Muscle of leg (tissue), 11 donors: Measurements from ENCODE around the gene OS9. TPM values are rescaled to one million over a fixed set of nuclear protein-coding genes. Genes with fewer than 3 reads are reported as not detected.

Experiments
- DNase-seq: peaks from one replicate; pipeline ENCODE4 v3.0.0; 2013
- H3K27ac ChIP-seq: one replicate; pipeline ENCODE4 v1.5.1; 2013; ENCODE audit warnings: mild to moderate bottlenecking, low read length, control low read depth
- H3K27me3 ChIP-seq: one replicate; pipeline ENCODE4 v1.6.1; 2013; ENCODE audit warnings: low read length; ENCODE audit not compliant: control insufficient read depth, insufficient read depth
- H3K36me3 ChIP-seq: one replicate; pipeline ENCODE4 v1.6.1; 2013; ENCODE audit warnings: low read length; ENCODE audit not compliant: control insufficient read depth, insufficient read depth
- H3K4me1 ChIP-seq: one replicate; pipeline ENCODE4 v1.6.1; 2013; ENCODE audit warnings: low read length; ENCODE audit not compliant: control insufficient read depth, insufficient read depth
- H3K4me3 ChIP-seq: one replicate; pipeline ENCODE4 v1.5.1; 2013; ENCODE audit warnings: low read length, control low read depth
- H3K9me3 ChIP-seq: replicated peaks from 2 replicates; pipeline ENCODE4 v1.6.1; 2013; ENCODE audit warnings: low read depth, low read length; ENCODE audit not compliant: control insufficient read depth
- WGBS: methylation state at CpG from one replicate; pipeline ENCODE4 v1.1.5; 2013; ENCODE audit warnings: missing lambda C conversion rate; ENCODE audit not compliant: insufficient coverage; 5-methylcytosine and 5-hydroxymethylcytosine counted together
- polyA plus RNA-seq, 8 donors: library from polyadenylated mRNA; unstranded; fragments of 120-200 nt; gene quantifications; one replicate each; pipeline versions ENCODE4 v1.2.1 to v1.2.3, GENCODE V29; 2013; ENCODE audit warnings: inconsistent platforms in 1 of 8, low replicate concordance in 1 of 8; ENCODE audit not compliant: insufficient read length in 8 of 8, insufficient read depth in 1 of 8
- total RNA-seq: library from RNA; stranded (reverse); fragments of 120-200 nt; gene quantifications from one replicate; pipeline ENCODE4 v1.2.4, GENCODE V29; 2013

OS9 gene
- total and polyA plus RNA-seq, 9 donors, result 114 to 169 (median 133) TPM

- Histone ChIP-seq H3K4me3 (no peak within 1 kb of the TSS), H3K27me3 (peaks cover 57% of the 10 kb centered on the region), H3K36me3 (peaks cover 27% of the 10 kb centered on the region), H3K27ac (no peak within 1 kb of the TSS), H3K9me3 (no peaks in the 10 kb centered on the region), H3K4me1 (peaks cover 34% of the 10 kb centered on the region)
- no peak for DNase-seq
- under 1% methylated on average over 26 of the region's 38 CpGs for WGBS
Observed at GRCh38 chr12:57766464-57767304, 72.8 kb downstream of the OS9 start, which contains the start of gene CYP27B1. CYP27B1 (minus strand) TSS chr12:57767078; CDS start chr12:57767041, 37 bp downstream.

GRCh38 chr12:57767305-57767698 is 73.4 kb downstream of the OS9 start:
- Histone ChIP-seq H3K4me3 (no peak overlapping the region), H3K36me3 (peaks cover 27% of the 10 kb centered on the region), H3K9me3 (no peaks in the 10 kb centered on the region), H3K4me1 (peaks cover 34% of the 10 kb centered on the region), H3K27ac (no peak overlapping the region), H3K27me3 (peaks cover 57% of the 10 kb centered on the region)
- DNase-seq, result no peak

- 80% methylated on average over 2 of the region's 3 CpGs for WGBS
- DNase-seq, result no peak
- H3K4me1 ChIP-seq, result peaks cover 35% of the 10 kb centered on the region
Observed at GRCh38 chr12:57767876-57768275, 73.9 kb downstream of the OS9 start.

GRCh38 chr12:57769594-57769993 is 75.7 kb downstream of the OS9 start:
- H3K4me3 ChIP-seq, result no peak overlapping the region
- DNase-seq, result no peak
- H3K36me3 ChIP-seq, result peaks cover 27% of the 10 kb centered on the region
- H3K27ac ChIP-seq, result no peak overlapping the region
- WGBS, result no CpG with 5 or more reads among the region's 11 CpGs
- H3K4me1 ChIP-seq, result peaks cover 43% of the 10 kb centered on the region
- H3K9me3 ChIP-seq, result no peaks in the 10 kb centered on the region
- H3K27me3 ChIP-seq, result peaks cover 39% of the 10 kb centered on the region

More at GRCh38 chr12:57767876-57768275, 73.9 kb downstream of the OS9 start:
- Histone ChIP-seq H3K27me3 (peaks cover 55% of the 10 kb centered on the region), H3K27ac (no peak overlapping the region), H3K4me3 (no peak overlapping the region), H3K36me3 (peaks cover 27% of the 10 kb centered on the region), H3K9me3 (no peaks in the 10 kb centered on the region)

GRCh38 chr12:57770734-57771133 is 76.8 kb downstream of the OS9 start:
- H3K36me3 ChIP-seq, result peaks cover 32% of the 10 kb centered on the region
- 83% methylated on average over 1 of the region's 4 CpGs for WGBS
- H3K4me3 ChIP-seq, result no peak overlapping the region
- H3K9me3 ChIP-seq, result no peaks in the 10 kb centered on the region
- H3K4me1 ChIP-seq, result peaks cover 31% of the 10 kb centered on the region
- H3K27me3 ChIP-seq, result peaks cover 27% of the 10 kb centered on the region
- DNase-seq, result no peak
- H3K27ac ChIP-seq, result no peak overlapping the region

Other genes with a start within 250 kb of the OS9 start
- gene INHBE, start 238.8 kb upstream of the OS9 start, total RNA-seq, result 1.8 TPM
- gene INHBE, start 238.8 kb upstream of the OS9 start, polyA plus RNA-seq, result 1 to 10 TPM; 1.4 to 2.9 (median 2.1) TPM
- 7.1 TPM for gene GLI1, start 234.3 kb upstream of the OS9 start, total RNA-seq
- 10 to 100 TPM in 4 of 8 donors, 1 to 10 TPM in 4; 8.4 to 16.2 (median 9.9) TPM for gene GLI1, start 234.3 kb upstream of the OS9 start, polyA plus RNA-seq
- 3.6 TPM for gene ARHGAP9, start 214.3 kb upstream of the OS9 start, total RNA-seq
- gene ARHGAP9, start 214.3 kb upstream of the OS9 start, polyA plus RNA-seq, result 1 to 10 TPM; 4.6 to 6.9 (median 5.6) TPM
- gene MARS1, start 206.1 kb upstream of the OS9 start, total RNA-seq, result 82.0 TPM
- gene MARS1, start 206.1 kb upstream of the OS9 start, polyA plus RNA-seq, result 10 to 100 TPM; 82.0 to 99.3 (median 92.3) TPM
- 28.3 TPM for gene DDIT3, start 173.6 kb upstream of the OS9 start, total RNA-seq
- gene DDIT3, start 173.6 kb upstream of the OS9 start, polyA plus RNA-seq, result 10 to 100 TPM in 7 of 8 donors, 1 to 10 TPM in 1; 9.7 to 17.9 (median 13.1) TPM
- gene MBD6, start 171.3 kb upstream of the OS9 start, total RNA-seq, result 11.0 TPM
- 10 to 100 TPM; 27.3 to 55.5 (median 33.1) TPM for gene MBD6, start 171.3 kb upstream of the OS9 start, polyA plus RNA-seq
- gene DCTN2, start 146.9 kb upstream of the OS9 start, total RNA-seq, result 108 TPM
- 100 to 1,000 TPM; 139 to 174 (median 155) TPM for gene DCTN2, start 146.9 kb upstream of the OS9 start, polyA plus RNA-seq
- gene KIF5A, start 144.1 kb upstream of the OS9 start, total RNA-seq, result 0.04 TPM
- gene KIF5A, start 144.1 kb upstream of the OS9 start, polyA plus RNA-seq, result under 1 TPM in 7 of 8 donors, not detected in 1; 0.07 to 0.85 (median 0.12) TPM
- 8.9 TPM for gene PIP4K2C, start 102.9 kb upstream of the OS9 start, total RNA-seq
- 10 to 100 TPM; 10.2 to 14.3 (median 11.7) TPM for gene PIP4K2C, start 102.9 kb upstream of the OS9 start, polyA plus RNA-seq
- 20.5 TPM for gene DTX3, start 89.3 kb upstream of the OS9 start, total RNA-seq
- 10 to 100 TPM; 23.0 to 36.2 (median 29.4) TPM for gene DTX3, start 89.3 kb upstream of the OS9 start, polyA plus RNA-seq
- 32.3 TPM for gene ARHGEF25, start 82.7 kb upstream of the OS9 start, total RNA-seq
- 10 to 100 TPM; 33.3 to 51.2 (median 40.3) TPM for gene ARHGEF25, start 82.7 kb upstream of the OS9 start, polyA plus RNA-seq
- gene B4GALNT1, start 60.9 kb upstream of the OS9 start, total RNA-seq, result 1.4 TPM
- gene B4GALNT1, start 60.9 kb upstream of the OS9 start, polyA plus RNA-seq, result 1 to 10 TPM; 1.9 to 2.9 (median 2.4) TPM
- 3.2 TPM for gene AGAP2, start 44.6 kb downstream of the OS9 start, total RNA-seq
- gene AGAP2, start 44.6 kb downstream of the OS9 start, polyA plus RNA-seq, result 10 to 100 TPM in 6 of 8 donors, 1 to 10 TPM in 2; 8.8 to 13.1 (median 11.0) TPM
- 26.3 TPM for gene TSPAN31, start 50.9 kb downstream of the OS9 start, total RNA-seq
- 10 to 100 TPM; 37.1 to 52.5 (median 45.9) TPM for gene TSPAN31, start 50.9 kb downstream of the OS9 start, polyA plus RNA-seq
- gene CDK4, start 58.2 kb downstream of the OS9 start, total RNA-seq, result 92.1 TPM
- 100 to 1,000 TPM; 144 to 192 (median 173) TPM for gene CDK4, start 58.2 kb downstream of the OS9 start, polyA plus RNA-seq
- 5.6 TPM for gene MARCHF9, start 61.0 kb downstream of the OS9 start, total RNA-seq
- 10 to 100 TPM in 1 of 8 donors, 1 to 10 TPM in 7; 6.8 to 12.0 (median 7.8) TPM for gene MARCHF9, start 61.0 kb downstream of the OS9 start, polyA plus RNA-seq
- 0.62 TPM for gene CYP27B1, start 72.9 kb downstream of the OS9 start, total RNA-seq
- 1 to 10 TPM in 5 of 8 donors, under 1 TPM in 3; 0.51 to 1.3 (median 1.1) TPM for gene CYP27B1, start 72.9 kb downstream of the OS9 start, polyA plus RNA-seq
- gene METTL1, start 78.0 kb downstream of the OS9 start, total RNA-seq, result 15.3 TPM
- 10 to 100 TPM; 20.2 to 33.6 (median 24.1) TPM for gene METTL1, start 78.0 kb downstream of the OS9 start, polyA plus RNA-seq
- gene EEF1AKMT3, start 78.5 kb downstream of the OS9 start, total RNA-seq, result 3.9 TPM
- gene EEF1AKMT3, start 78.5 kb downstream of the OS9 start, polyA plus RNA-seq, result 1 to 10 TPM; 5.6 to 8.7 (median 6.9) TPM
- gene TSFM, start 88.7 kb downstream of the OS9 start, total RNA-seq, result 24.2 TPM
- 10 to 100 TPM; 26.2 to 38.6 (median 30.0) TPM for gene TSFM, start 88.7 kb downstream of the OS9 start, polyA plus RNA-seq
- gene AVIL, start 124.6 kb downstream of the OS9 start, total RNA-seq, result 9.0 TPM
- gene AVIL, start 124.6 kb downstream of the OS9 start, polyA plus RNA-seq, result 10 to 100 TPM in 4 of 8 donors, 1 to 10 TPM in 4; 6.5 to 25.3 (median 10.3) TPM
- gene CTDSP2, start 152.6 kb downstream of the OS9 start, total RNA-seq, result 94.3 TPM
- gene CTDSP2, start 152.6 kb downstream of the OS9 start, polyA plus RNA-seq, result 100 to 1,000 TPM; 153 to 215 (median 195) TPM
- 12.6 TPM for gene ATP23, start 247.4 kb downstream of the OS9 start, total RNA-seq
- gene ATP23, start 247.4 kb downstream of the OS9 start, polyA plus RNA-seq, result 10 to 100 TPM in 3 of 8 donors, 1 to 10 TPM in 5; 5.8 to 14.1 (median 8.0) TPM